T47D (cell line): ENCODE results near the gene WBP11.
"Not testable (repeated sequence)": the region's sequence is repeated elsewhere in the genome, so short reads cannot be mapped to it uniquely, and the experiment has no call there.

Source experiments
- DNase-seq, 2 experiments: peaks; one replicate each; pipeline versions ENCODE4 v3.0.0 to v3.0.0-alpha.2; 2011 to 2012; ENCODE audit warnings: low read depth in 1 of 2, low spot score in 1 of 2
- JUND ChIP-seq: IDR thresholded peaks from 2 replicates; pipeline ENCODE4 v1.6.1; 2012; ENCODE audit warnings: low read depth
- in situ Hi-C: cut with HindIII; loops from 2 replicates; pipeline ENCODE4 v1.10.0; 2016; ENCODE audit warnings: low sequenced_read_pairs, low pct_unique_long_range_greater_than_20kb

Gene WBP11

GRCh38 chr12:14756334-14757143 is 46.7 kb downstream of the WBP11 start:
- DNase-seq = no peak
- TF ChIP-seq JUND = no peak
- in situ Hi-C loops = no loop called here

GRCh38 chr12:14751986-14752385 is 51.3 kb downstream of the WBP11 start:
- DNase-seq = no peak
- in situ Hi-C loops = no loop called here
- no peak for TF ChIP-seq JUND

GRCh38 chr12:14743061-14743460 is 60.2 kb downstream of the WBP11 start:
- in situ Hi-C loops = no loop called here
- no peak for TF ChIP-seq JUND
- DNase-seq = no peak

- no peak for TF ChIP-seq JUND
- in situ Hi-C loops = no loop called here
These were observed 61.3 kb downstream of the WBP11 start for GRCh38 chr12:14741942-14742341.

DNA sequence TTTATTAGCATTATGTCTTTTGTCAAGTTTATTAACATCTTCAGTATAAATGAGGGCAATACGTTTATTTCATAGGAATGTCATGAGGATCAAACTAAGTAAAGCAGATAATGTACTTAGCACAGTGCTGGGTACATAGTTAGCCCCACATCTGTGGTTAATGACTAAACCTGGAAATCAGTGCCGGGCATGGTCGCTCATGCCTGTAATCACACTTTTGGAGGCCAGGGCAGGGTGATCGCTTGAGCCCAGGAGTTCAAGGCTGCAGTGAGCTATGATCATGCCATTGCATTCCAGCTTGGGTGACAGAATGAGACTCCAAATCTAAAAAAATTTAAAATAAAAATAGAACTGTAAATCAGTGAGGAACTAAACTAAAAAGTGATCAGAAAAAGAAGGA is 62.1 kb downstream of the WBP11 start:
- no peak for DNase-seq
- no peak for TF ChIP-seq JUND
- in situ Hi-C loops = no loop called here

More at GRCh38 chr12:14741942-14742341, 61.3 kb downstream of the WBP11 start:
- no peak for DNase-seq

GRCh38 chr12:14736441-14736840 is 66.8 kb downstream of the WBP11 start:
- in situ Hi-C loops, DNase-seq: not testable (repeated sequence)
